HG02973 (cell line): ENCODE results near the gene WDR5B.

Experiments used
- ATAC-seq: cut with Tn5 transposase; IDR thresholded peaks from one replicate; pipeline ENCODE4 v1.9.1; 2021; ENCODE audit warnings: moderate library complexity; ENCODE audit not compliant: unreplicated experiment

Gene WDR5B

DNA sequence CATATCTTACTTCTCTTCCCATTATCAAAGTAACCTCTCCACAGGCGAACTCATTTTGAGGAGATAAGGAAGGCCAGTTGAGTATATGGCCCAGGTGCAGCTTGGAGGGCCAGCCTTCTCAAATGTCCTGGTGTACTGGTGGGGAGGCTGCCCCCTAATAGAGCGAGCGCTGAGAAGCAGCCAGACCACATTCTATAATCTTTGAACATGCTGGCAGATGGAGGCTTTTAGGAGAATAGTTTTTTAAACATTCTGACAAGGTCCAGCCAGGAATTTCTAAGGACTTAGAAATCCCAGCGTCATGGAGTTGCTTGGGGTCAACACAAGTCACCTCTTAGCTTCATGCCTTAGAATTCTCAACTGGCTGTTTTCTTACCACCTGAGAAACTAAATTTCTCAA, 5.8 kb downstream of the WDR5B start:
- no peak for ATAC-seq

- no peak for ATAC-seq
These were observed 6.4 kb downstream of the WDR5B start for GRCh38 chr3:122409446-122409845.

DNA sequence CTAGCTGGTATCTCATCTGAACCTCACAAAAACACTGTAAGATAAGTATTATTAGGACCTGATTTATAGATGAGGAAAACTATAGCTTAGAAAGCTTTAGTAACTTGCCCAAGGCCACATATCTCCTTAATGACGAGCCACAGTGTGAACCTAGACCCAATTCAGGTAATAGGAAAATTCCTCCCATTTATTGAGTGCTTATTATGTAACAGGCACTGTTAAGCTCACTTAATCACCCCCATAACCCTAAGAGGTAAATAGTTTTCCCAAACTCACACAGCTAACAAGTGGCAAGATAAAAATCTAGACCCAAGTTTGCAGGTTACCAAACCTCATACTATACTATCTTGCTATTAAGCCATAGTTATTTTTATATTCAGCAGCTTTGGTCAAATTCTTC, 7.9 kb downstream of the WDR5B start:
- no peak for ATAC-seq

- no peak for ATAC-seq
These were observed 9.7 kb downstream of the WDR5B start for GRCh38 chr3:122406198-122406597.

DNA sequence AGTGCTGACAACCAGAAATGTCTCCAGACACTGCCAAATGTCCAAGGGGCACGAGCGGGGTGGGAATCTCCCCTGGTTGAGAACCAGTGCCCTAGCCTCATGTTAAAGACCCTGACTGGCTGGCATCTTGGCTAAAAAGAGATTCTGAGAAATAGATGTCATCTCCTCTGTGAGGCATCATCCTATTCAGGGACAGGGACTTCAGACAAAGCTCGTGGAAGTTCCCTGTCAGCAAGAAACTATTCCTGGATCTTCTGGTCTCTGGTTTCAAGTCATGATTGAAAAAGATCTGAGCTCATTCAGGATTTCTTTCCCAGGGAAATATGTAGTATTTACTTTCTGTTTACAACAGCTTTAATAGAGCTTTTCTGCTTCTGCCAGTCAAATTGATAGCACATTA, 10.8 kb downstream of the WDR5B start:
- no peak for ATAC-seq

DNA sequence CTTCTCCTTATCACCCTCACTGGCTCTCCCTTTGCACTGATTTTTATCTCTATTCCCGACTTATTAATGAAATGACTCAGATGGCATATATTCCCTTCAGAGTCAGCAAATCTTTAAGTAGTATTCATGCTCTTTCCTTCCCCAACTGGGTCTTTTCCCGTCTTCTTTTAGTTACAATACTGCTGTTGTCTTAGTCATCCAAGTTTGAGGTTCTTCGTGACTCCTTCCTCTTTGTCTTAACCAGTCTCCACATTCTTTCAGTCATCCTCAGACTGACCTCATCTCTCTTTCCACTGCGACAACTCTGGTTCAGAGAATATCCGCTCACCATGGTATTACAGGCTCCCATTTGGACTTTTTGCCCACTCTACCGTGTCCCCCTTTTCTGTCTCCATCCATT, 12.4 kb downstream of the WDR5B start:
- ATAC-seq = no peak

DNA sequence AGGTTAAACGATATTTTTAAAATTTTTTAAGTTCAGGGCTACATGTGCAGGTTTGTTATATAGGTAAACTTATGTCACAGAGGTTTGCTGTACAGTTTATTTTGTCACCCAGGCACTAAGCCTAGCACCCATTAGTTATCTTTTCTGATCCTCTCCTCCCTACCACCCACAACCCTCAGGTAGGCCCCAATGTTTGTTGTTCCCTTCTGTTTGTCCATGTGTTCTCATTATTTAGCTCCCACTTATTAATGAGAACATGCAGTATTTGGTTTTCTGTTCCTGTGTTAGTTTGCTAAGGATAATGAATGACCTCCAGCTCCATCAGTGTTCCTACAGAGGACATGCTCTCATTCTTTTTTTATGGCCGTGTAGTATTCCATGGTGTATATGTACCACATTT, 16.9 kb downstream of the WDR5B start:
- no peak for ATAC-seq

GRCh38 chr3:122397201-122397600, 18.7 kb downstream of the WDR5B start:
- ATAC-seq = no peak

GRCh38 chr3:122396511-122396910, 19.4 kb downstream of the WDR5B start:
- no peak for ATAC-seq

DNA sequence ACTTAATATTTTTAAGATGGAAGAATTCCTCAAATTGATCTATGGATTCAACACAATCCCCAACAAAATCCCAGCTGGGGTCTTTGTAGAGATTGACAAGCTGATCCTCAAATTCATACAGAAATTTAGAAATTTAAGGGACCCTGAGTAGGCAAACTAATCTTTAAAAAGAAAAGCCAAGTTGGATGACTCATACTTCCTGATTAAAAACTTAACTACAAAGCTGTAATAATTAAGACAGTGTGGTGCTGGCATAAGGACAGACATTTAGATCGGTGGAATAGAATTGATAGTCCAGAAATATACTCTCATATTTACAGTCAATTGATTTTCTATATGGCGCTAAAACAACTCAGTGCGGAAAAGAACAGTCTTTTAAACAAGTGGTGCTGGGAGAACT, 20.3 kb downstream of the WDR5B start:
- no peak for ATAC-seq

- ATAC-seq = no peak
These were observed 21.7 kb downstream of the WDR5B start for GRCh38 chr3:122394173-122394572.

- ATAC-seq = no peak
These were observed 22.7 kb downstream of the WDR5B start for GRCh38 chr3:122392868-122393844.

GRCh38 chr3:122391681-122392446, 24.0 kb downstream of the WDR5B start:
- no peak for ATAC-seq

DNA sequence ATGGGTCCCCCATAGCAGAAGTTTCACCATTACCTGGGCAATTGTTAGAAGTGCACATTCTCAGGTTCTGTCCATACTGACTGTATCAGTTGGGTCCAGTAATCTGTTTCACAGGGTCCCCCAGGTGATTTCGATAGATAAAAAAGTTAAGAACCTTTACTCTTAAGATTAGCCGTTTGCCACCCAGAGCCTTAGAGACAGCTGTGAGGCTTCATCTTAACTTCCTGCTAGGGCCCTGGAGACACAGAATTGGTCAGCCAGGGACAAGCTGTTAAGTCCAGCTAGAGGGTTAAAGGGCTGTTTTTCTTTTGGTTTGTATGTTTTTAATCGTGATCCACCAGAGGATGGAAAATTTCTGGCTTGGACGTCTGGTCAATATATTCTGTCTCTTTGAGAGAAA, 25.2 kb downstream of the WDR5B start:
- no peak for ATAC-seq

- no peak for ATAC-seq
These were observed 26.0 kb downstream of the WDR5B start for GRCh38 chr3:122389892-122390291.

DNA sequence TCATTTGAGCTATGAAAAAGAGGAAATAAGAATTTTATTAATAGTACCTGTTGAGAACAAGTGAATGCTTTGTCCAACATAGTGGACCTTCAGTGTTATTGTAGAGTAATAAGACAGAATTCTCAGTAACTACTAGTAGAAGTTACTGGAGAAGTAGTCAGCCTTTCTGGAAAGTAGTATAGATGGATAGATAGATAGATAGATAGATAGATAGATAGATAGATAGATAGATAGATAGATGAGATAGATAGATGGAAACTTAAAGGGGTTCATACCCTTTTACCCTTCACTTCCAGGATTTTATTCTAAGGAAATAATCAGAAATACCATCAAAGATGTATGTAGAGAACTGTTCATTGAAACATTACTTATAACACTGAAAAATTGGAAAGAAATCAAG, 26.7 kb downstream of the WDR5B start:
- ATAC-seq = no peak

GRCh38 chr3:122387709-122388108, 28.2 kb downstream of the WDR5B start:
- ATAC-seq = no peak

GRCh38 chr3:122383771-122384697, 31.8 kb downstream of the WDR5B start, which contains the start of gene FAM162A:
FAM162A (plus strand) TSS chr3:122384182; CDS start chr3:122384266, 84 bp downstream.
- ATAC-seq = peak; percentile 86

DNA sequence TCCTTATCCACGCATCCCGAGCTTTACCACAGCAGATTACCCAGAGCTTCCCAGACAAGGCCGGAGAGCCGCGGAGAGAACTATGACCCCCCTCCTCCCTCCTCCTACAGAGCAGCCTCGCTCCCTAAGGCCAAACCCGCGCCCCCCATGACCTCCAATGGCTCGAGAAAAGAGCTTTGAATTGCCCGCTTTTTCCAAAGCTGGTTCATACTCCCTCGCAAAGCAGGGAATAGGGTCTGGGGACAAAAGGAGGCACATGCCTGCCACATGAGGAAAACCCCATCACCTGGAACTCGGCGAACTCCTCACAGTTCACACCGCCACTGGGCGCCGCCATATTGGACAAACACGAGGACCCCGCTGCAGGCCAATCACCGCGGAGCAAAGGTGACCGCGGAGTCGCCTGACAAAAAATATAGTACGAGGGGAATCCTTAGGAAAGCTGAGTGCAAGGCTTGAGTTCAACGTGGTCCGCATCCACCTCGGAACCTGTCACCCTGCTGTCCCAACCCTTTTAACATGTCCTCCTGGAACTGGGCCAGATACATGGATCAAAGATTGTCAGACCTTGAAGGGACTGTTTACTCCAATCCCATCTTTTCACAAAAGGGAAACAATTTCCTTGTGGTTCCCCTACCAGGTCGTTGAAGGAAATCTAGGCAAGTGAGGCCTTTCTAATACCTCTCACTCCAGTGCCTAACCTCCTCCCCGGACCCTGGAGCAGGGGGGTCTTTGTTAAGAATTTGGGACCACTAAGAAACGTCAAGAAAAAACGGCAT, 32.8 kb downstream of the WDR5B start, which contains the start of gene MIX23:
Gene MIX23 (minus strand): TSS at position 344 of the 779 bp plus-strand sequence. CDS start 7 bp downstream, at position 337.
- peak; percentile 36 for ATAC-seq

DNA sequence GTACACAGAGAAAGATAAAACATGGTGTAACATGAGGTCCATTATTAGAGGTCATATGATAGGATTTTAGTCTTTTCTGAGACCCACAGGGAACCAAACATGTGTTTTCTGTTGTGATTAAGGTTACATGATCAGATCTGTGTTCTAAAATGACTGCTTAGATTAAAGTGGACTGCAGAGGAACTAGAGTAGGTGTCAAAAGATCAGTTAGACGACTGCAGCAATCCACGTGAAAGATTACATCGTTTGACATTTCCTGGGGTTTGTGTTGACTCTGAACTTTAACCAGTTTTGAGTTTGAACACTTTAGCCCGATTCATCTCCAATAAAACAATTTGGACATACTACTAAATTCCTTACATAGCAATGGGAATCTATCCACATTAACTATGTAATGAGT, 37.9 kb downstream of the WDR5B start:
- ATAC-seq = no peak
